Retinal pigment epithelial cell (primary cell): ENCODE measurements around the gene MRRF.

Experiments
- DNase-seq: peaks from one replicate; pipeline ENCODE4 v3.0.0-alpha.2; 2010; ENCODE audit warnings: low read depth
- H3K4me3 ChIP-seq: 2 replicates; pipeline ENCODE4 v1.5.1; 2011; ENCODE audit warnings: mild to moderate bottlenecking, low read length, control low read depth, moderate library complexity
- TF ChIP-seq, protein P1 (sequence below): conservative IDR thresholded peaks from 2 replicates; pipeline ENCODE4 v1.5.1; 2011; ENCODE audit warnings: low read depth, low read length, control low read depth, inconsistent platforms

Gene MRRF

GRCh38 chr9:122367065-122367464 is 102.4 kb downstream of the MRRF start:
- no peak for DNase-seq
- no peak overlapping the region for H3K4me3 ChIP-seq
- TF ChIP-seq, protein P1, sequence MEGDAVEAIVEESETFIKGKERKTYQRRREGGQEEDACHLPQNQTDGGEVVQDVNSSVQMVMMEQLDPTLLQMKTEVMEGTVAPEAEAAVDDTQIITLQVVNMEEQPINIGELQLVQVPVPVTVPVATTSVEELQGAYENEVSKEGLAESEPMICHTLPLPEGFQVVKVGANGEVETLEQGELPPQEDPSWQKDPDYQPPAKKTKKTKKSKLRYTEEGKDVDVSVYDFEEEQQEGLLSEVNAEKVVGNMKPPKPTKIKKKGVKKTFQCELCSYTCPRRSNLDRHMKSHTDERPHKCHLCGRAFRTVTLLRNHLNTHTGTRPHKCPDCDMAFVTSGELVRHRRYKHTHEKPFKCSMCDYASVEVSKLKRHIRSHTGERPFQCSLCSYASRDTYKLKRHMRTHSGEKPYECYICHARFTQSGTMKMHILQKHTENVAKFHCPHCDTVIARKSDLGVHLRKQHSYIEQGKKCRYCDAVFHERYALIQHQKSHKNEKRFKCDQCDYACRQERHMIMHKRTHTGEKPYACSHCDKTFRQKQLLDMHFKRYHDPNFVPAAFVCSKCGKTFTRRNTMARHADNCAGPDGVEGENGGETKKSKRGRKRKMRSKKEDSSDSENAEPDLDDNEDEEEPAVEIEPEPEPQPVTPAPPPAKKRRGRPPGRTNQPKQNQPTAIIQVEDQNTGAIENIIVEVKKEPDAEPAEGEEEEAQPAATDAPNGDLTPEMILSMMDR, result no peak

DNA sequence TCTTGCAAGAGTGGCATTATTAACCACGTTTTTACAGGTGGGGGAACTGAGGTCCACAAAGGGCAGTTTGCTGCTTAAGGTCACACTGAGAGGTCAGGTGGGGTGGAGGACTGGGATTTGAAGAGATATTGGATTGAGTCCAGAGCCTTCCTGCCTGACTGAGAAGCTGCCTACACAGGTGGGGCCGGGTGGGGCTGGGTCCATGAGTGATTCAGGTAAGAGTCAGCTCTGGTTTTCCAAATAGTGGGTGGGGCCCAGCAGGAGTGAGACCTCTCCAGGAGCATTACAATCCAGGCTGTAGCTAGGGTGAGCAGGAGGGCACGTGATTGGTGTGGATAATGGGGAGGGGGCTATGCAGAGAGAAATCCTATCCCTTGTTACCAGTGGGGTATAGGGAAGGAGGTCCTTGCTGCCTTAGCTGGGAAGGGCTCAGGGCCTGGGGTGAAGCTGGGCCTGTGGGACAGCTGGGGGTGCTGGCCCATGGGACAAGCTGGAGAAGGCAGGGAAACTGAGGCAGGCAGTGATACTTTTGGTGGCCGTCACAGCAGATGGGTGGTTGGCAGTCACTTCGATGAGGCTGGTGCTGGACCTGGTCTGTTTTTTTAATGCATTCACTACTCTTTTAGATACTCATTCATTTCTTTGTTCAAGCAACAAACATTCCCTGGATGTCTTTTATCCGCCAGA is 103.2 kb downstream of the MRRF start:
- H3K4me3 ChIP-seq, result no peak overlapping the region
- TF ChIP-seq, protein P1, result no peak
- DNase-seq, result no peak

DNA sequence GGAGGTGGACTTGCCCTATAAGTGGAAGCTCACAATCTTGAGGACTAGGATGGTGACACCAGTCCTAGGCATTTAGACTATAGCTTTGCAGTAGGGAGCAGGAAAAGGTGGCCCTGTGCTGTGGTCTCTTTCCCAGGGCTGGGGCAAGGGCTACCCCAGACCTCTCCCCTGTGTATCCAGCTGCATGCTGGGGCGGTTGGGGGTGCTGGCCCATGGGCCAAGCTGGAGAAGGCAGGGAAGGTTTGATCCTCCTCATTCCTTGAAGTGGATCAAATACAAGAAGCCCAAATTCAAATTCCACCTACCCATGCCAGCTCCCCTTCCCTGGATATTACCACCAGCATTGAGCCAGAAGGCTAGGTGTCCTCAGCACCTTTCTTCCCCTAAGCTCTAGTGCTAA is 104.0 kb downstream of the MRRF start:
- TF ChIP-seq, protein P1, result no peak

GRCh38 chr9:122370303-122370702 is 105.6 kb downstream of the MRRF start:
- DNase-seq, result no peak
- TF ChIP-seq, protein P1, result no peak
- peak overlapping the region; percentile 8 for H3K4me3 ChIP-seq

More for the DNA sequence above, 104.0 kb downstream of the MRRF start:
- DNase-seq, result no peak
- no peak overlapping the region for H3K4me3 ChIP-seq

DNA sequence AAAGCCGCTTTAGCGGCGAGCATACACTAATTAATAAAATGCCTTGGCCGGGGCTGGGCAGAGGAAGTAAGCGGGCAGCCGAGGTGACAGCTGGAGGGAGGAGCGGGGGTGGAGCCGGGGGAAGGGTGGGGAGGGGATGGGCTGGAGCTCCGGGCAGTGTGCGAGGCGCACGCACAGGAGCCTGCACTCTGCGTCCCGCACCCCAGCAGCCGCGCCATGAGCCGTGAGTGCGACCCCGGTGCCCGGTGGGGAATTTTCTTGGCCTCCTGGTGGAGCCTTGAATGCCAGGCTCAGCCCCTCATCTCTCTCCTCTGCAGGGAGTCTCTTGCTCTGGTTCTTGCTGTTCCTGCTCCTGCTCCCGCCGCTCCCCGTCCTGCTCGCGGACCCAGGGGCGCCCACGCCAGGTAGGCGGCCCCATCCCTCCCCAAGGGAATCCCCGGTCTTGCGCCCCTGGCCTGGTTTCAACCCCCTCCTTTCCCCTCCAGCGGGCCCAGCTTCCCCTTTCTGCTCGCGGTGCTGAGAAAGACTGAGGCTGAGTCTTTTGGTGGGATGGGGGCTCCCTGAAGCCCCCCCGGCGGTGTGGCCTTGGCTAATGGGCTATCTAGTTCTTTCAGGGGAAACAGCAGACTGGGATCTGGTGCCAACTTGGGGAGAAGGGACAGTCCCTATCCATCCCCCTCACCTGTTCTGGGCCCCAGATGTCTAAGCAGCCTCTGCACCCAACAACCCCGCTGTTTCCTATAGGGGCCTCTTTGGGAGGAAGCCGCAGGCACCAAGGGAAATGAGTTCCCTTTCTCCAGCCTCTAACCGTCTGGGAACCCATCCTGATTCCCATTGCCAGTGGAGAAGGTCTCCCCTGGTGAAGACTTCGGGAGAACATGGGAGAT is 106.4 kb downstream of the MRRF start, which contains the start of gene PTGS1:
PTGS1 (plus strand) TSS at position 156 of the 887 bp plus-strand sequence; CDS start at position 217, 61 bp downstream.
- peak within 1 kb of the TSS; percentile 31 for H3K4me3 ChIP-seq
- DNase-seq, result no peak
- TF ChIP-seq, protein P1, result no peak

GRCh38 chr9:122371846-122372245 is 107.2 kb downstream of the MRRF start:
- DNase-seq, result no peak
- TF ChIP-seq, protein P1, result no peak
- no peak overlapping the region for H3K4me3 ChIP-seq
